Activated CD4-positive, alpha-beta T cell treated with anti-CD3 and anti-CD28 coated beads, Interleukin-10, Interleukin-2, amounts not matched to agents 100 ng/mL and 50 ng/mL, durations not matched to agents 16 hours and 8 hours (primary cell): Measurements from ENCODE around the gene GNAS-AS1.

Experiments used
- DNase-seq: peaks from one replicate; pipeline ENCODE4 v3.0.0-alpha.2; 2020

Gene GNAS-AS1

DNA sequence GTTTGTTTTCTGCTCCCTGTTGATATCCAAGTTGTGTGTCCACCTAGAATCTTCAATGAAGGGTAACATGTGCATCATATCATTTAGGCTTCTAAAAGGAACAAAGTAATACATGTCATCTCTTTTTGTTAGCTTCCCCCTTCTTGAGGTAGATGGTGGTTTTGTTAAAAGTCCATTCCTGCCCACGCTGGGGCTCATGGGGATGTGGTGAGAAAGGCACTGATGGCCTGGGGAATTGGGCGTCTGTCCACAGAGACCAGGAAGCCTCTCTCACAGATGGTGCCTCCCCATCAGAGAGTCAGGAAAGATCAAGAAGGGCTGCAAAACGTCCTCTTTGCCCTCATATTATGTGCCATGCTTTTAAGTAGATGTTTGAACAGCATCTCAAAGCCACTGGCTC is 34.3 kb upstream of the GNAS-AS1 start:
- DNase-seq = no peak

DNA sequence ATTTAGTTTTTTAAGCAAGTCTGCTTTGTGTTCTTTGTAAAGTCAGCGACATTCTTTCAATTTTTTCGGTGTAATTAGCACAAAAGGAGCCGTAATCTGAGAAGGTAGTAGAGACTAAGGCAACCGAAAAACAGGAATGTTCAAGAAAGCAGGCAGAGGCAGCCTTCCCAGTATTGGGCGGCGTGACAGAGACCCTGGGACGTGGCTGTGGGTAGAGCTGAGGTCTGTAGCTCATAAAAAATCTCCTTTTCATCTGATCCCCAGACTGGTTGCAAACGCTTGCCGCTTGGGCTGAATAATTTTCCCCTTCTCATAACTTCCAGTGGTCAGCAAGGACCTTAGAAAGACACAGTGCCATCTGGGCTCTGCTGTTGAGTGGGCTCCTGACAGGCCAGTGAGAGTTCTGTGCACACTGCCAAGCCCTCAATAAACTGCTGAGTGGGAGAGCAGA is 32.6 kb upstream of the GNAS-AS1 start:
- no peak for DNase-seq

DNA sequence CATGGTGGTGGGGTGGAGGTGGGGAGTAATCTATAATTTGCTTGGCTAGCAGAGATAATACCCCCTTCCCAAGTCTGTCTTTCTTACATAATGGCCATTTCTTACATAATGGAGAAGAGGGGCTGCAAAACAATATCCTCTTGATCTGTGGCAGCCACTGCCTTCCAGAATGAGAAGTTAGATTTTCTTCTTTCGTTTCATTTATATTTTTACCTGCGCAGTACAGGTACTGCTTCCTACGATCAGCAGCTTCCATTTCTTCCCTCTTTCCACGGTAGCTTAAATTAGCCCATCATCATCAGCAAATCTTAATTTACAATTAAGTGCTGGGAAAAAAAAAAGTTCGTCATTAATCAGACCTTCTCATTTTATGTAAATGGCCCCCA is 32.0 kb upstream of the GNAS-AS1 start:
- DNase-seq = no peak

DNA sequence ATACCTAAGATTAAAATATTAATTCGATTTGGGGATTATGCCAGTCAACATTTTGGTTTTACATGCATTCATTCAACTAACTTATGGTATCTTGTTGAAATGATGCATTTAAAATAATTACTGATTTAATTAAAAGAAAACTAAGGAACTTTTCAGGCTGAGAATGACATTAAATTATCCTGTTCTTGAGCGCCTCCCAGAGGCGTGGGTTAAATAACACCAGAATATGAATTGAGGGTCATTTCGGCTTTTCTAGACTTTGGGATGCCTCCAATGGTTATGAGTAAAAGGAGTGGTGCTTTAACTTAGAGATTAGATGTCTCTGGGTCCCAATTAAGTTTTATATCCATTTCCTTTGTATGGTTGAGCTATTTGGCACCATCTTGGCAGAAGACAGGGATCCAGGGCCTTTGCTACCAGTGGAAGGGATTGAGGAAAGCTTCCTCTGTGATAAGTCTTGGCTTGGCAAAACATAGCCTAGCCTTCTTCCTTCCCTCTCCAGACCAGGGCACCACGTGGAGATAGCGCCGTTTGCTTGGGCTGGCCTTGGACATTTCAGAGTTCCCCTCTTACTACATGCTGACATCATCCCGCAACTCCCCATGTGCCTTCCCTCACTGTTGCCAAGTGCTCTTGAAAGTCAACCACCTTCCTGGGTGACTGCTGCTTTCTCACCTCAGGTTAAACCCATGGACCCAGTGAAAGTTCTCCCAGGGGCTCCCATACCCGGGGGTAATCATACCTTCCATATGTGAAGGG is 30.5 kb upstream of the GNAS-AS1 start:
- DNase-seq = no peak

DNA sequence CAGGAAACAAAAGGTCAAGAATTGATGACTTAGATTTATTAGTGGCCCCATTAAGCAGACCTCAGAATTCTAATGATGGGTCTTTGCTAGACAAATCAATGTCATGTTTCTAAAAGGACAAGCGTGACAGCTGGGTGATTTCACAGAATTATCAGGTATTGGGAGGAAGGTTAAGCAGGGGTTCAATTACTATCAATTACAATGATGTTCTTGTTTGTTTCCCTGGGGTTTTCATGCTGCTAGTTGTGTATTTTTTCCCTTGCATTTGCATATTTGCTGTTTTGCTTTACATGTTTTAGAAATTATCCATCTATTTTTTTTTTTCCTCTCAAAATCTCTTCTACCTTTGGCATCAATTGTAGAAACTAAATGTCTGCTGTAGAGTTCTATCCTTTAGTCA is 29.7 kb upstream of the GNAS-AS1 start:
- no peak for DNase-seq

DNA sequence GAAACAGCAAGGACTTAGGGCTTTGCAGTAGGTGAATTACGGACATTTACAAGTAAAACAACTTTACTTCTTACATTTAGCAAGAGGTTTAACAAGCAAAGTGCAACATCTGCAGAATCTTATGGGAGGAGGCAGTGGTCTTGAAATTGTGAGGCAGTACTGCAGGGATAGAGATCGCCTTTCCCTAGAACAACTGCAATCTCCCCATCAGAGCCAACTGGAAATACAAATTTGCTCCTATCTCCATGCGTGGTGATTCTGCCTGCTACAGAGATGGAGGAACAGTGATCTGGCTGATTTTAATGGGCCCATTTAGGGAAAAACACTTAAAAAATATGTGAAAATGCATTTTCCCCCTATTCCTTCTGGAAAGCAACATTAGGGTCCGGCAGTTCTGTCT is 27.7 kb upstream of the GNAS-AS1 start:
- no peak for DNase-seq

DNA sequence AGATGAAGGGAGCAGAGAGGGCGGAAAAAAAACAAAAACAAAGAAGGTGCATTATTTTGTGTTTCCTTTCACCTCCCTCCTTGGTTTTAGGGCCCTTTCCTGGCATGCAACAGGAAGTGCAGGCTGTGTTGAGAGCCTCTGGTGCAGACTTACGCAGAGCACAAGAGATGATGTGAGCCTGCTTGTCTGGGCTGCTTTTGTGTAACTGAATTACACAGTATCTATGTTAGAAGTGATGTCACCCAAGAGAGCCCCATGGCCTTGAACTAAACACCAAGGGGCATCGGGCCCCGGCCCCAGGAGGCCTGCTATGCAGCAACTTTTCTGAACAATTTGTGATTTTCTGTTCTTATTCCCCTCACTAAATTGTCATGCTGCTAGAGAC is 27.3 kb upstream of the GNAS-AS1 start:
- peak; percentile 37 for DNase-seq

DNA sequence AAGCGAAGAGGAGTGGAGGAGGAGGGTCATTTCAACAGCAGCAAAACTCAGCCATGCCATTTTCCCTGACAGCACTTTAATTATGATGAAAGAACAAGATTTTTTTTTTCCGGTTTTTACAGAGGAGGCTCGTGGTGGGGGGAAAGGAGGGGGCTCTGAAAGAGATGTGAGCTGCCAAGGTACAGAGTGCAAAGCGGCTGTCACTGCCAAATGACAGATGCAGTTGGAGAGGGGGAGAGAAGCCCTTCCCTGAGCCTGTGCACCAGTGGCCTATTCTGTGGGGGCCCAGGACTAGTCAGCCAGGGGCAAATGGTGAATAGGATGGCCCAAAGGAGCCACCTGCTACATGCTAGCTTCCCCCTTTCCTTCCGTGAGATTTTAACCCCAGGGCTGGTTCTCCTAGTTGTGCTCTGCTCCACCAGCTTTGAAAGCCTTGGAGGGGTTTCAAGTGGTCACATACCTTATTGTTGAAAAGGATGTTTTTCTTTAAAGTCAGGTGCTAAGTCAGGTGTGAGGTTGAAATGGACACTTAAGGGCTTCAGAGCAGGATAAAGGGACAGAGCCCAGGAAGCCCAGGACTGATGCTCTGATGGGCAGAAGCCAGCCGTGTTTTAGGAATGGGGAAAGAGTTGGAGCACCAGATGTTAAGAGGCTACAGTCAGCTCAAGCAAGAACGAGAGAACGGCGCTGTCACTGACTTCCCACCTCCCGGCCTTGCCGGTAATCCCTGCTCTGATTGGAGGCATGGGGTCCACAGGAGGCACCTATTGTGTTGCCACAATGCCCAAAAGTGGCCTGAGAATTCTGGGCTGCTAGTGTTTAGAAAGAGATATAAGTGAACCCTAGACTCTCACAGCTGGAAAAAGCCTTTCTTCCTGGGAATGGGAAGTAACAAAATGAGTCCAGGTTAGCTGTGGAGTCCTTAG is 26.6 kb upstream of the GNAS-AS1 start:
- DNase-seq = no peak

DNA sequence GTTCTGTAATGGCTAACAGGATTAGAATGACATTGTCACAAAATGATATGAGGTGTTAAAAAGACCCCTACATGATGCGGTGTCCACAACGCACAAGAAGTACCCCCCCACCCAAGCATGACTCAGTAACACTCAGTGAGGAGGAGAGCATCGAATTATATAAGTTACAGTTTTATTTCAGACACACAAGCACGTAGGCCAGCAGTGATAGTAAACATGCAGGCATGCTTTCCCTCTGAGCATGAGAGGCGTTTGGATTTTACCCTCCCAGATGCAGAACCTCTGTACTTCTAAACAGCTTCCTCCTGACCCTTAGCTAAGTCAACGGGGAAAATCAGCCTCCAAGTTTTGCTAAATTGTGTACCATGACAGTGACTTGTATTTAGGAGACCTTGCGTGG is 25.7 kb upstream of the GNAS-AS1 start:
- no peak for DNase-seq

DNA sequence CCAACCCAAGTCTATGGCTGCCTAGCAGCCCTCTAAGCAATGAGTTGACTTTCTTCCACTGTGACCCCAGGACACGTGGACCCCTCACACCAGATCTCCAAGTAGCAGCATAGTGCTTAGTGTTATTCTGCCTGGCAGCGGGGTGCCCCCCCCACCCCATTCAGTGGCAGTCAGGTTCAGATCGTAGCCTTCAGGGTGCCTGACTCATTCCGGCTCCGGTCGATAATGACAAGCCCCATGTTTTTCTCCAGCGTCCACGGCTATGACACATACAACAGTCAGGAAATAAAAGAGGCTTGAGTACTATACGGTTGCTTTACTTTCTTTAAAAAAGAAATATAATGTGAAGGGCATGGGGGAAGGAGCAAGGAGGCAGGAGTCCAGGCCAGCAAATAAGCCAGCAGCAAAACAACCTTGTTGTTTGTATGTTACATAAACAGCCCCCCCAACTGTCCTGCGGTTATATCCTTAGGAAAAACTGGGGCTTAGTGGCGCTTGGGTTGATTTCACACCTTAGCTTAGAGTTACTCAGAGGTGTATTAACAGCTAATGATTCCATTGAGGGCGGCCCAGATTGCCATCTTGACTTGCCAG is 24.9 kb upstream of the GNAS-AS1 start:
- no peak for DNase-seq

DNA sequence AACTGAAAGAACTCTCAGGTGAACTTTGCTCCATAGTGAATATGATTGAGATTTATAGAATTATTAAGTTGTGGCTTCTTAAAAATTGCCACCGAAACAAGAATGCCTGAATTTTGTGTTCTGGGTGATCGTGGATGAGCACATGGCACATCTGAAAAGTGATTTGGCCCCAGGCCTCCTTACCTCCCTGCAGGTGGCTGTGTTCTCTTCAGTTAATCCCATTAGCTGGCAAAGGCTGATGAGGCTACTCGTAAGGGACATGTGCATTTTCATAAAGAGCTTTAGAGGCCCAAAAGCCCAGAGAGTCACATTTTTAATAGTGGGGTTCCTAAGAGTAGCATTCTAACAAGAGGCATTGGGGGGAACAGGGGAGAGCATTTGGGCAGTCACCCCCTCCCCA is 24.4 kb upstream of the GNAS-AS1 start:
- no peak for DNase-seq

DNA sequence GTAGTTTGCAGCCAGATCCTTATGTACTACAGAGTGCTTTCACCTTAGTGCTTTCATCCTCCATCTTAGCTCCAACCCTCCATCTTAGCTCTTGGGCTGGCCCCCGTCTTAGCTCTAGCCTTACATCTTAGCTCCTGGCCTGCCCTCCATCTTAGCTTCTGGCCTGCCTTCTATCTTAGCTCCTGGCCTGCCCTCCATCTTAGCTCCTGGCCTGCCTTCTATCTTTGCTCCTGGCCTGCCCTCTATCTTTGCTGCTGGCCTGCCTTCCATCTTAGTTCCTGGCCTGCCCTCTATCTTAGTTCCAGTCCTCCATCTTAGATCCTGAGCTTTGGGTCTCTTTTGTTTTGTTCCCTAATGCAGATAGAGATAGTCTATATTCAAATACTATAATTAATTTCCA is 23.8 kb upstream of the GNAS-AS1 start:
- DNase-seq = no peak

DNA sequence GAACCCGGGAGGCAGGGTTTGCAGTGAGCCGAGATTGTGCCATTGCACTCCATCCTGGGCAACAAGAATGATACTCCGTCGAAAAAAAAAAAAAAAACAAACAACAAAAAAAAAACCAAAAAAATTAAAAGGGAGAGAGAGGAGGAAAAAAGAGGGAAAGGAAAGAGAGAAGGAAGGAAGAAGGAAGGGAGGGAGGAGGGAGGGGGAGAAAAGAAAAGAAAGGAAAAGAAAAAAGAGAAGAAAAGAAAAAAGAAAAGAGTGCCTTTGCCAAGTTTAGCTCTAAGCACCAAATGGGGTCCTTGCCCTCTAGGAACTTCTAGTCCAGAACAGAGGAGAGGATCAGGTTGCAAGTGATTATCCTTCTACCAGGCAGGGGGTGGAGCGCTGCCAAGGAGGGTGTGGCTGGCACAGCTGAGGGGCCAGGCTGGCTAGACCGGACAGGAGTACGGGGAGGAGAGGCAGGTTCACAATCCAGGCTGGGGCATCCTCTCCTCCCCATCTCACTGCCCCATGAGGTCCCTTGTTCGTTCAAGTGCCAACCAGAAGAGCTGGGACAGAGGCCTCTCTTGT is 20.9 kb upstream of the GNAS-AS1 start:
- DNase-seq = no peak

DNA sequence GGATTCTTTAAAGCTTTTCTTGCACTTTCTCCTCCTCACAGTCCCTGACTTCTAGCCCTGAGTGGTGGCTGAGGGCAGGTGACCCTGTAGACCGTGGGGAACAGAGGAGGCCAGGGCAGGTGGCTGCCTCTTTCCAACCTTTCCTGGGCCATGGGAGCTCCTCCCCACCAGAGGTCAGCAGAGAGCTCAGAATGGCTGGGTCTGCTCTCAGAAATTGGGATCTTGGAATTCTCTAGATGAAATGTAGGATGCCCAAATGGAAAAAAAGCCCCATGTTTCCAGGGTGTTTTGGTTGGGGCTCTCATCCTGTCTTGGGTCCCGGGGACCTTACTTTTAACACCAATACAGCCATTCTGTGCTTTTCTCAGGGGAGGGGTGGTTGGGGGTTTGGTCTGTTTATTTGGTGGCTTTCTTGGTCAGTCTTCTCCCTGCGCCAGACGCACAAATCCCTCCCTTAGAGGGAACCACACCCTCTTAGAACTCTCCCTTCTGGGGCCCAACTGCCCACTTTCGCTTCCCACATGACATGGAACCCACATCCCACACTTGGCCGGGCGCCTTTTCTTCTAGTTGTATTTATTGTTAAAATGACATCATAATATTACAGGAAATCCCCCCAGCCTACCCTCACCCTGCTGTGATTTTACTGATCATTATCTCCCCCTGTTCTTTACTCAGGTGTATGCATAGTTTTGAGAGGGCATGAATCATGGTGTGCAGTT is 19.8 kb upstream of the GNAS-AS1 start:
- peak; percentile 58 for DNase-seq

DNA sequence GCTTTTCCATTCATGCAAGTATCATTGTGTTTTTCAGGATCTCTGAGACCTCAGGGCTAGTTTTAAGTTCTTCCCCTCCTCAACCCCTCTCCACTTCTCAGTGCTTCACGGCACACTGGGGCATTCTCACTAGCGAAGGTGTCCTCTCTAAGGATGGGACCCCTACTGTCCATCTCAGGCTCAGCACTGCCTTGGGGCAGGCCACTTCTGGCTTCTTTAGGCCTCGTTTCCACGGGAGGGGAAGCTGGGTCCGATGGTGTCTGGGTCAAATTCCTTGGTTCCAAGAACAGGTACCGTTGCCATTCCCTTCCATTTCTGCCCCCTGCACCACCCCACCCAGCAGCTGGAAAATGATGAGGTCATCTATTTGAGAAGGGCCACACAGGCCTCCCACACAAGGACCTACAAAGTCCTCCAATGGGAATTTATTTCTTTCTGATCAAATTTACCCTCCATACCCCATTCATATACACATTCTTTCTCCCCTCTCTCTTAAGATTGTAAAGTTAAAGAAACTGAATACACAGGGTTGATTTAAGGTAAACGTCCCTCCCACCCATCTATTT is 19.0 kb upstream of the GNAS-AS1 start:
- no peak for DNase-seq

DNA sequence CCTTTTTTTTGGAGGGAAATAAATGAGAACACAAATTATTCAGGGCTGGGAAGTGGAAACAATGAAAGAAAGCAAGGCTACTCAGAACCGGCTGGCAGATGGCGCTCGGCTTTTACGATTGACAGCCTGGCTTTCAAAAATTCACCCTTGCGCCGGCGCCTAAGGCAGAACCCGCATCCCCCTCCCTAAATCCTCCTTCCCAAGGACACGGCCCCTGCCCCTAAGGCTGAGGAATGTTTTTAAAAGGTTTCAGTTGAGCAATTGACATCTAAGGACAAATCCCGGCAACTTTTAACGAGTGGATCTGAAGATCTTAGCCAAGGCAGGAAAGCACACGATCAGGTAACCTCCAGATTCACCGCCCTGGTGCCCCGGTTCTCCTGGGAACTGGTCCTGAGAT is 18.1 kb upstream of the GNAS-AS1 start:
- DNase-seq = no peak

DNA sequence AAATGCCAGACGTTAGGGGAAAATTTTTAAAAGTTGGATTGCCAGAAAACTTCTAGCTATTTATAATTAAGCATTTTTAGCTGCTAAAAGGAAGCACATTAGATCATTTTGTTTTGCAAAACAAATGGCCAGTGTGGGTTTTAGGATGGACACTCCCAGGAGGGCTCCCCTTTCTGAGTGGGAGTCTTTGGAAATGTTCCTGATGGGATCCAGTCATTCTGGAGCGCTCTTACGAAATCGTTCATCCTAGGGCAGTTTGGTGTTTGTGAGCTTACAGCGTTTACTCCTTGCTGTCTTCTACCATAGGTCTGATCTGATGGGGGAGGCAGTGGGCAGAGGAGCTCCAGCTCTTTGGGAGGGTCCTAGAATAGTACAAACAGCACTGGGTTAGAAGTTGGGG is 16.5 kb upstream of the GNAS-AS1 start:
- DNase-seq = no peak

DNA sequence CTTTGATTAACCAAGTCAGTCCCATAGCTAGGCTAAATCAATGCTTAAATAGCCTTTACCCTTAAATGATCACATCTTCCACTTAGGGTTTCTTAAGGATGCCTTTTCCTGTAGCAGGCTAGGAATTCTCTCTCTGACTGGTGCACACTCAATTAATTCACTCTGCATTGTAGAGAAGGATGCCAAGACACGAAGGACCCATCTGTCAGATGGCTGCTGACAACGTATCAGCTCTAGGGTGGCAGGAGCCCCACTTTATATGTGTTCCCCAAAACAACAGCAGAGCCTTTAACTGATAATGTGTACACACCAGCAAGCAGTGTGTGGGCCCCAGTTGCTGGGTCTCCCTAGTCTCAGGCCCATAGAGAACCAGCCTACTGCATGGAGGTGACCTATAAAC is 15.1 kb upstream of the GNAS-AS1 start:
- DNase-seq = no peak

DNA sequence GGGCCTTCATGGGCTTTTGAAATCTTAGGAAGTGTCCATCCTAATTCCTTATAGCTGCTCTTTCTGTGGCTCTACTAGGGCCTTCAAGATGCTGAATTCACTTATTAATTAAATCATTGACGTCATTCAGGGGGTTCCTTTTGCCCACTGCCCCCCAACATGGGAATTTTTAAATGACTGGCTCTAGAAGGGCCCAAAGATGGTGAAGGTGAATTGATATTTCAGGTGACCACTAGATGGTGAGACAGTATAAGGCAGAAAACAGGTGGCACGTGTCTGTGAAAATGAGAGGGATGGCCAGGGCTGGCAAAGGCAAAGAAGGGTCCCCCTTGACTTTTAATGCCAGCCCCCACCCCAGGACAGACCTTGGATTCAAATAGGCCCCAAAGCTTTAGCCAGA is 13.6 kb upstream of the GNAS-AS1 start:
- no peak for DNase-seq

DNA sequence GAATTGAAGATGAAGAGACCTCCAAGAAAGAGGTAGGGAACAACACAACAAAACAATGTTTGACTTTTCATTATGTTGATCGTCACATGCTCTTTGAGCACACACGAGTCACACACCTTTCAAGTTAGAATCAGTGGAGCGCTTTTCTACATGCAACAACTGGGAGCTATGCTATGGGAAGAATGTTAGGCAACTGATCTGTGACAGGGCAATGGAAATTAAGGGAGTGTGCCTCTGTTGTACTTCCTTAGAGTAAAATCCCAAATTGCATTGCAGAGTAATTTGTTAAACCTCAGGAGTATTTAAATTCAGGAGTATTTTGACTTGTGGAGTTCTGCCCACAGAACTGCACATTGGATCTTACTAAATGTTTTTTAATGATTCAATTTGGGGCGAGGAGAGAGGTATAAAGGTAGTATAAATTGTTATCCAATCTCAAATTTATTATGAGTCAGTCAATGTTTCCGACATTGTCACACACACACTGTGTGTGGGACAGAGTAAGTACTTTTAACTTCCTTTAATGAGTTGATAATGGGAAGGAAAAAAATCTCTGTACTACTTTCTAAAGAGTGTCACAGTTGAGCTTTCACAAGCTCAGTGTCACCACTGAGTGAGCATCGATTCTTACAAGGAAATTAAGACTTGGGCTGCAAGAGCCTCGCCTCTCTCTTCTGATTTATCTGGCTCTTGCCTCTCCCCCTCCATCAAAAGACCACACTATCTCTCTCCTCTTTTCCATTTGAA is 12.5 kb upstream of the GNAS-AS1 start:
- DNase-seq = no peak

DNA sequence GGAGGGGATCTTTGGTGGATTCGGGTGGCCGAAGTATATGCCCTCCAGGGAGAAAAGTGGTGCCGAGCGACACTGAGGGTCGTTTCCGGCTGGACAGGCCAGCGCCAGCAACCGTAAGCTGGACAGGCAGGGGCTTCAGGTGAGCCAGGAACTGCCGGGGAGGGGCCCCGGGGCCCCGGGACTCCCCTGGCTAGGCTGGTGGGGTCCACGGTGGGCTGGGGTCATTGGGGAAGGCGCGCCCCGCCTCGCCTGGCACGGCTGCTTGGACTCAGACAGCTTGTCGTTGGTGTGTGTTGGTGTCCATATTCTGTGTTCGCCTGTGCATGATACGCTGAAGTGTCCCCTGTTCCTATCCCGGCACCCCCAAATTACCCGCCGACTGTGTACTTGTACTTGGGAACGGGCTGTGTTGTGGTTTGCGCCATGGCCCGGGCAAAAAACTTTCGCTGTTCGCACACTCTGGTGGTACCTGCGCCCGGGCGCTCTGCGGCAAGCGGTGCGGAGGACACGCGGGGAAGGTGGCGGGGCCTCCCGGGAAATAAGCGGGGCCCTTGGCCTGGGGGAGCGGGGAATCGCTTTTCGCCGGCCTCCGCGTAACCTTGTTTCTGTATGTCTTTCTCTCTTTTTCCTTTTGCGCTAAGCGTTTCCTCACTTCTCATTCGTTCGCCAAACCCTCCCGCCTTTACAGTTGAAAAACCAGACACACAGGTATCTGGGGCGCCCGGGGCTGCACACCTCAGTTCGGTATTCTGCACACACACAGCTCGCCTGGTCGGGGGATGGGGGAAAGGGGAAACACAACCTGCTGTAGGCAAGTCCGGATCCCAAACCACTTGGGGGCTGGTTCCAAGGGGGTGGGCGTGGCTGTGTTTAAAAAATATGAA is 5.0 kb upstream of the GNAS-AS1 start:
- no peak for DNase-seq
